Ascending aorta (tissue), 2 donors: ENCODE data around the gene XYLT1. TPM values are rescaled to one million over a fixed set of nuclear protein-coding genes. Genes with fewer than 3 reads are reported as not detected.

ENCODE experiments used
- DNase-seq, 2 donors: peaks; one replicate each; pipeline ENCODE4 v3.0.0-alpha.2; 2019; ENCODE audit warnings: low spot score in 2 of 2
- H3K27ac ChIP-seq, 2 donors: fragments of 200-600 bp; sonication (generic); one replicate each; pipeline ENCODE4 v1.5.1; 2016 to 2017; ENCODE audit warnings: mild to moderate bottlenecking in 1 of 2
- H3K27me3 ChIP-seq: fragments of 200-600 bp; sonication (generic); one replicate; pipeline ENCODE4 v1.5.1; 2017
- H3K36me3 ChIP-seq, 2 donors: fragments of 200-600 bp; sonication (generic); one replicate each; pipeline ENCODE4 v1.5.1; 2016
- H3K4me1 ChIP-seq, 2 donors: fragments of 200-600 bp; sonication (generic); one replicate each; pipeline ENCODE4 v1.5.1; 2016 to 2017; ENCODE audit warnings: mild to moderate bottlenecking in 1 of 2
- H3K4me3 ChIP-seq, 2 donors: fragments of 200-600 bp; sonication (generic); one replicate each; pipeline ENCODE4 v1.5.1; 2016 to 2017; ENCODE audit warnings: mild to moderate bottlenecking in 1 of 2
- H3K9me3 ChIP-seq, 2 donors: fragments of 200-600 bp; sonication (generic); one replicate each; pipeline ENCODE4 v1.5.1; 2016
- CTCF ChIP-seq, 3 experiments: fragments of 200-600 bp in 2 of 3; fragments of 450-650 bp in 1 of 3; sonication (generic) in 2 of 3; IDR thresholded peaks; one replicate each; pipeline ENCODE4 v1.5.1; 2016 to 2019; ENCODE audit warnings: antibody characterized with exemption in 3 of 3, mild to moderate bottlenecking in 1 of 3, moderate library complexity in 1 of 3
- intact Hi-C: fragments of 100-400 bp; cut with DNase I; formaldehyde crosslinking; loops from one replicate; pipeline ENCODE4 v1.15.1; 2023
- total RNA-seq: library from RNA; depleted of rRNA; stranded (reverse); fragments of >200 nt; gene quantifications from one replicate; pipeline ENCODE4 v1.1.0, GENCODE V29; 2016

Gene XYLT1
- total RNA-seq, 1 donor from 2014 or later: 6.7 TPM

DNA sequence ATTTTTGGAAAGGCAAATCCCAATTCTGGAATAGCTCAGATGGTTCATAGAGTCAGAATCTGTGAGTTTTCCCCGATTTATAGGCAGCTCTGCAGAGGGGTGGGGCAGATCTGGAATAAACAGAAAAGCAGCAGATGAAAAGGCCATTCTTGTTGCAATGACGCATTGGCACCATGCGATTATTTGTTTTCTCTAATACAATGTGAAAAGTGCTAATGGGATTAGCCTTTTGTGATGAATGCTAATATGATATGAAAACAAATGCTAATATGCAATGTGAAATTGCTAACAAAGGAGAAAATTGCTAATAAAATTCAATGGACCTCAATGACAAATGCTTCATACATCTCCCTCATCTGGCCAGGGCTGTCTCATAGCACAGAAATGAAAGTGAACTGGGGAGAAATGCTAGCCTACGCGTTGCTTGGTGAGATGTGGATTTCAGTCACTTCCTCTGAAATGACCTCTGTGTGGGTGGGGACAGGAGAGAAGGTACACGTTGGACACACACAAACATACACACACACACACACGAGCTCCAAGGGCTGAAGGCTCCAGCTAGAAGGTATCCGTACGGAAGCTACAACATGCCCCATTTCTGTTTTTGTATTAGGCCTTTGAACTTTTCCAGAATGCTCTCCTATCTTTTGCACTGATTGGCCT, 394.5 kb downstream of the XYLT1 start:
- H3K36me3 ChIP-seq: no peaks in the 10 kb centered on the region
- intact Hi-C loops: no loop called here
- no peaks in the 10 kb centered on the region for H3K9me3 ChIP-seq
- H3K27me3 ChIP-seq: no peaks in the 10 kb centered on the region
- TF ChIP-seq CTCF (IDR thresholded peaks at IDR 0.05): no peak
- DNase-seq: no peak
- no peak overlapping the region for H3K4me3 ChIP-seq
- H3K27ac ChIP-seq: no peak overlapping the region
- H3K4me1 ChIP-seq: no peaks in the 10 kb centered on the region

DNA sequence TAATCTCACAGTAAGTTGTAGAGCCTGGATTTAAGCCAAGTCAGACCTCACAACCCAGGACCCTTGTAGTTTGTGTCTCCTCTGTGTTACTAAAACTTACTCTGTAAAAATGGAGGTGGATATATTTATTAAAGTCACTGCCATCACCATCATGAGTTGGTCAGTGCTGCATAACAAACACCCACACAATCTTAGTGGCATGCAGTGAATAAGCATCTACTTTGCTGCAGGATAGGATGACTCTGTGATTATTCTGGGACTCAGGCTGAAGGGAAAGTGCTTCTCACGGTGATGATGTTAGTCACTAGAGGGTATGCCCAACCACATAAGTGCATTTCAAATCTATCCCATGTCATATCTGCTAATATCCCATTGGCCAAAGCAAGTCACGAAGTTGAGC, 398.7 kb downstream of the XYLT1 start:
- Histone ChIP-seq H3K27me3 (no peaks in the 10 kb centered on the region), H3K27ac (no peak overlapping the region), H3K4me1 (no peaks in the 10 kb centered on the region), H3K36me3 (no peaks in the 10 kb centered on the region), H3K9me3 (no peaks in the 10 kb centered on the region), H3K4me3 (no peak overlapping the region)
- intact Hi-C loops: no loop called here
- TF ChIP-seq CTCF (IDR thresholded peaks at IDR 0.05): no peak
- DNase-seq: no peak

- TF ChIP-seq CTCF (IDR thresholded peaks at IDR 0.05): no peak
- Histone ChIP-seq H3K9me3 (no peaks in the 10 kb centered on the region), H3K36me3 (no peaks in the 10 kb centered on the region), H3K4me3 (no peak overlapping the region), H3K27ac (no peak overlapping the region), H3K27me3 (no peaks in the 10 kb centered on the region), H3K4me1 (no peaks in the 10 kb centered on the region)
- intact Hi-C loops: no loop called here
- peak; percentile 16 to 65 for DNase-seq
Measured at GRCh38 chr16:17070882-17071592, 399.7 kb downstream of the XYLT1 start.

- no peak for TF ChIP-seq CTCF (IDR thresholded peaks at IDR 0.05)
- intact Hi-C loops: no loop called here
Measured at GRCh38 chr16:17069681-17070080, 401.1 kb downstream of the XYLT1 start.

DNA sequence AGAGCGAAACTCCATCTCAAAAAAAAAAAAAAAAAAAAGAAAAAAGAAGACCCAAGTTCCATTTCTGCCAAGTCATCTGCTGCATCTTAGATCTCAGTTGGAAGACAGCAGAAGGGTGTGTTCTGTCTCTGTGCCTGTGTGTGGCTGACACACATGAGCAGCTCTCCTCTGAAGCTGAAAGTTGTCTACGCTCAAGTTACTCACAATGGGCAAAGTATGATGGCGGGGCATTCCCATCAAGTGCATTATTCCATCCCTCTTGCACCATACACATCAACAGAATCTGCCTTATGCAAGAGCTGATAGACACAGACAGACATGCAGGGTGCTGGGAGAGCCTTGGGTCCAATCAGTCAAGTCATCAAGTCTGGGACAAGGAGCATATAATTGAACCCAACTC, 402.2 kb downstream of the XYLT1 start:
- no peak for DNase-seq
- intact Hi-C loops: no loop called here
- Histone ChIP-seq H3K4me1 (no peaks in the 10 kb centered on the region), H3K27ac (no peak overlapping the region), H3K4me3 (no peak overlapping the region), H3K27me3 (no peaks in the 10 kb centered on the region), H3K36me3 (no peaks in the 10 kb centered on the region), H3K9me3 (no peaks in the 10 kb centered on the region)
- TF ChIP-seq CTCF (IDR thresholded peaks at IDR 0.05): no peak

More at GRCh38 chr16:17069681-17070080, 401.1 kb downstream of the XYLT1 start:
- Histone ChIP-seq H3K36me3 (no peaks in the 10 kb centered on the region), H3K27me3 (no peaks in the 10 kb centered on the region), H3K4me3 (no peak overlapping the region), H3K4me1 (no peaks in the 10 kb centered on the region), H3K27ac (no peak overlapping the region), H3K9me3 (no peaks in the 10 kb centered on the region)
- no peak for DNase-seq
